GM21526 (cell line): ENCODE data around the gene ZNF728.
"Not testable (repeated sequence)": the region's sequence is repeated elsewhere in the genome, so short reads cannot be mapped to it uniquely, and the experiment has no call there.

Source experiments
- ATAC-seq: cut with Tn5 transposase; IDR thresholded peaks from one replicate; pipeline ENCODE4 v1.9.1; 2021; ENCODE audit warnings: moderate library complexity; ENCODE audit not compliant: unreplicated experiment, low FRiP score

The ZNF728 gene

GRCh38 chr19:23002690-23003422 lies at the start of gene ZNF728:
ZNF728 (minus strand) TSS chr19:23003176; CDS start chr19:23003030, 146 bp downstream.
- ATAC-seq: no peak

GRCh38 chr19:23052349-23052748 lies 49.4 kb upstream of the ZNF728 start:
- ATAC-seq: no peak

- no peak for ATAC-seq
Measured at GRCh38 chr19:23049256-23049655, 46.3 kb upstream of the ZNF728 start.

- no peak for ATAC-seq
Measured at GRCh38 chr19:23046743-23047142, 43.8 kb upstream of the ZNF728 start.

GRCh38 chr19:23033721-23034120 lies 30.7 kb upstream of the ZNF728 start:
- ATAC-seq: no peak

- ATAC-seq: no peak
Measured at GRCh38 chr19:23015660-23016059, 12.7 kb upstream of the ZNF728 start.

- not testable (repeated sequence) for ATAC-seq
Measured at GRCh38 chr19:22994957-22995356, 8.0 kb downstream of the ZNF728 start.

GRCh38 chr19:22976248-22976647 lies 26.7 kb downstream of the ZNF728 start:
- ATAC-seq: no peak

GRCh38 chr19:22975546-22976136 lies 27.3 kb downstream of the ZNF728 start:
- not testable (repeated sequence) for ATAC-seq

GRCh38 chr19:22945560-22945959 lies 57.4 kb downstream of the ZNF728 start:
- ATAC-seq: no peak

GRCh38 chr19:22935151-22935550 lies 67.8 kb downstream of the ZNF728 start:
- ATAC-seq: no peak

GRCh38 chr19:22927576-22927975 lies 75.4 kb downstream of the ZNF728 start:
- ATAC-seq: not testable (repeated sequence)

- not testable (repeated sequence) for ATAC-seq
Measured at GRCh38 chr19:22925181-22925580, 77.8 kb downstream of the ZNF728 start.
